Measurements from ENCODE around the gene COL6A1.

- TF ChIP-seq POLR2A (IDR thresholded peaks at IDR 0.05), result no peak
- no peak for TF ChIP-seq CTCF (IDR thresholded peaks at IDR 0.05)
Measured at GRCh38 chr21:46051379-46051770, 69.8 kb downstream of the COL6A1 start.
